HEK293T (cell line): ENCODE measurements around the gene AUNIP.

Source experiments
- ARNT ChIP-seq: fragments of 450-650 bp; IDR thresholded peaks from 2 replicates; pipeline ENCODE4 v1.6.1; 2017; ENCODE audit warnings: mild to moderate bottlenecking
- TF ChIP-seq, protein P1 (sequence below): fragments of 450-650 bp; IDR thresholded peaks from 2 replicates; pipeline ENCODE4 v1.6.1; 2016

GRCh38 chr1:25829046-25829445 lies 30.2 kb downstream of the AUNIP start:
- TF ChIP-seq, protein P1, sequence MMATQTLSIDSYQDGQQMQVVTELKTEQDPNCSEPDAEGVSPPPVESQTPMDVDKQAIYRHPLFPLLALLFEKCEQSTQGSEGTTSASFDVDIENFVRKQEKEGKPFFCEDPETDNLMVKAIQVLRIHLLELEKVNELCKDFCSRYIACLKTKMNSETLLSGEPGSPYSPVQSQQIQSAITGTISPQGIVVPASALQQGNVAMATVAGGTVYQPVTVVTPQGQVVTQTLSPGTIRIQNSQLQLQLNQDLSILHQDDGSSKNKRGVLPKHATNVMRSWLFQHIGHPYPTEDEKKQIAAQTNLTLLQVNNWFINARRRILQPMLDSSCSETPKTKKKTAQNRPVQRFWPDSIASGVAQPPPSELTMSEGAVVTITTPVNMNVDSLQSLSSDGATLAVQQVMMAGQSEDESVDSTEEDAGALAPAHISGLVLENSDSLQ: no peak
- TF ChIP-seq ARNT: no peak
